Stomach (tissue), 9 donors: Measurements from ENCODE around the gene RFX4. TPM values are rescaled to one million over a fixed set of nuclear protein-coding genes. Genes with fewer than 3 reads are reported as not detected.
A peak's percentile ranks its signal among the peaks of the same experiment; 100 is the strongest.

ENCODE experiments used
- DNase-seq, 2 donors: peaks; one replicate each; pipeline versions ENCODE4 v3.0.0 to v3.0.0-alpha.2; 2013 to 2019
- H3K27ac ChIP-seq, 5 donors: fragments of 200-600 bp in 4 of 5; sonication (generic) in 4 of 5; one replicate each; pipeline ENCODE4 v1.5.1; 2013 to 2019; ENCODE audit warnings: mild to moderate bottlenecking in 1 of 5, moderate library complexity in 1 of 5
- H3K27me3 ChIP-seq, 3 donors: fragments of 200-600 bp; sonication (generic); one replicate each; pipeline ENCODE4 v1.5.1; 2017 to 2019; ENCODE audit warnings: mixed run types in 1 of 3
- H3K36me3 ChIP-seq, 4 donors: fragments of 200-600 bp; sonication (generic); 1 replicate in 3 of 4; 2 replicates in 1 of 4; pipeline ENCODE4 v1.5.1; 2016 to 2019
- H3K4me1 ChIP-seq, 4 donors: fragments of 200-600 bp; sonication (generic); one replicate each; pipeline ENCODE4 v1.5.1; 2016 to 2019
- H3K4me3 ChIP-seq, 4 donors: fragments of 200-600 bp; sonication (generic) in 3 of 4; one replicate each; pipeline ENCODE4 v1.5.1; 2016 to 2019; ENCODE audit warnings: mild to moderate bottlenecking in 1 of 4
- H3K9me3 ChIP-seq, 4 donors: fragments of 200-600 bp; sonication (generic); one replicate each; pipeline ENCODE4 v1.5.1; 2016 to 2019
- CTCF ChIP-seq, 7 experiments: fragments of 450-650 bp in 4 of 7; fragments of 200-600 bp in 3 of 7; sonication (generic) in 3 of 7; IDR thresholded peaks; one replicate each; pipeline ENCODE4 v1.5.1; 2016 to 2019; ENCODE audit warnings: antibody characterized with exemption in 7 of 7, control low read depth in 2 of 7, mild to moderate bottlenecking in 1 of 7
- EP300 ChIP-seq: sonication (generic); formaldehyde crosslinking; IDR thresholded peaks from one replicate; pipeline ENCODE4 v1.6.1; 2017; ENCODE audit warnings: antibody characterized with exemption
- POLR2A ChIP-seq, 4 donors: fragments of 450-650 bp; IDR thresholded peaks; one replicate each; pipeline ENCODE4 v1.6.1; 2016; ENCODE audit warnings: antibody characterized with exemption in 4 of 4, control low read depth in 2 of 4, mild to moderate bottlenecking in 1 of 4, moderate library complexity in 1 of 4
- POLR2AphosphoS5 ChIP-seq, 3 donors: sonication (generic); formaldehyde crosslinking; IDR thresholded peaks; one replicate each; pipeline ENCODE4 v1.6.1; 2016; ENCODE audit warnings: antibody characterized with exemption in 3 of 3
- WGBS, 5 donors: extraction: QIAGEN DNeasy Blood & Tissue Kit in 3 of 5; methylation state at CpG; one replicate each; pipeline versions ENCODE4 v1.1.5 to v1.1.7; 2013 to 2018; 5-methylcytosine and 5-hydroxymethylcytosine counted together
- intact Hi-C: fragments of 100-400 bp; cut with DNase I; formaldehyde crosslinking; loops from one replicate; pipeline ENCODE4 v1.15.1; 2023; ENCODE audit warnings: low total_unique reads
- polyA plus RNA-seq, 3 donors: library from polyadenylated mRNA; stranded (reverse); fragments of 200-250 nt; gene quantifications; one replicate each; pipeline ENCODE4 v1.2.3, GENCODE V29; 2013
- total RNA-seq, 5 donors: library from RNA; depleted of rRNA; stranded (reverse); fragments of >200 nt; gene quantifications; one replicate each; pipeline versions ENCODE4 v1.1.0 to v1.2.3, GENCODE V29; 2014 to 2016
- donor health status: healthy with polysubstance abuse.
- donor health status: Bipolar disorder and iron deficiency.
- donor health status: healthy.

RFX4 gene
- total and polyA plus RNA-seq, 8 donors = not detected

GRCh38 chr12:106584104-106585064, 1.6 kb downstream of the RFX4 start:
- H3K27me3 ChIP-seq = peaks cover 48 to 100% (median 100%) of the 10 kb centered on the region in 3 donors
- no peak overlapping the region for H3K27ac ChIP-seq
- H3K36me3 ChIP-seq = no peaks in the 10 kb centered on the region
- peak in 1 of 2 donors; percentile 27 for DNase-seq
- H3K4me1 ChIP-seq = peaks cover 42 to 74% (median 59%) of the 10 kb centered on the region in 4 donors
- H3K9me3 ChIP-seq = no peaks in the 10 kb centered on the region
- TF ChIP-seq CTCF (IDR thresholded peaks at IDR 0.05) (no peak), EP300 (no peak), POLR2AphosphoS5 (IDR thresholded peaks at IDR 0.05) (no peak), POLR2A (IDR thresholded peaks at IDR 0.05) (no peak)
- intact Hi-C loops = no loop called here
- H3K4me3 ChIP-seq = peak overlapping the region in 3 of 4 donors; percentile 37 to 51 (median 45)
- WGBS, 5 donors = 4 to 5% (median 5%) methylated on average over 36 to 41 of the region's 41 CpGs

- WGBS, 5 donors = 3 to 12% (median 4%) methylated on average over 17 of the region's 17 CpGs
- TF ChIP-seq CTCF (IDR thresholded peaks at IDR 0.05) = no peak
- no peak for TF ChIP-seq POLR2A (IDR thresholded peaks at IDR 0.05)
- TF ChIP-seq EP300 = no peak
- TF ChIP-seq POLR2AphosphoS5 (IDR thresholded peaks at IDR 0.05) = no peak
- Histone ChIP-seq H3K36me3 (no peaks in the 10 kb centered on the region), H3K9me3 (no peaks in the 10 kb centered on the region), H3K27ac (no peak overlapping the region), H3K27me3 (peaks cover 42 to 100% (median 100%) of the 10 kb centered on the region in 3 donors), H3K4me1 (peaks cover 42 to 74% (median 59%) of the 10 kb centered on the region in 4 donors), H3K4me3 (no peak overlapping the region)
- intact Hi-C loops = no loop called here
- no peak for DNase-seq
These were observed 2.3 kb downstream of the RFX4 start for GRCh38 chr12:106585105-106585520.

GRCh38 chr12:106585521-106586277, 2.9 kb downstream of the RFX4 start:
- Histone ChIP-seq H3K27ac (no peak overlapping the region), H3K36me3 (no peaks in the 10 kb centered on the region), H3K4me1 (peaks cover 39 to 69% (median 58%) of the 10 kb centered on the region in 4 donors), H3K9me3 (no peaks in the 10 kb centered on the region), H3K27me3 (peaks cover 36 to 100% (median 94%) of the 10 kb centered on the region in 3 donors), H3K4me3 (peak overlapping the region in 2 of 4 donors; percentile 6 to 18)
- no peak for TF ChIP-seq CTCF (IDR thresholded peaks at IDR 0.05)
- TF ChIP-seq POLR2AphosphoS5 (IDR thresholded peaks at IDR 0.05) = no peak
- TF ChIP-seq EP300 = no peak
- no peak for TF ChIP-seq POLR2A (IDR thresholded peaks at IDR 0.05)
- 2 to 6% (median 4%) methylated on average over 27 to 63 of the region's 63 CpGs for WGBS, 5 donors
- peak in 1 of 2 donors; percentile 34 for DNase-seq
- intact Hi-C loops = no loop called here

GRCh38 chr12:106586278-106586802, 3.5 kb downstream of the RFX4 start:
- no peak for TF ChIP-seq POLR2A (IDR thresholded peaks at IDR 0.05)
- no peak for TF ChIP-seq EP300
- no peak for TF ChIP-seq CTCF (IDR thresholded peaks at IDR 0.05)
- TF ChIP-seq POLR2AphosphoS5 (IDR thresholded peaks at IDR 0.05) = no peak
- WGBS, 5 donors = 2% methylated on average over 31 to 35 of the region's 35 CpGs
- Histone ChIP-seq H3K27me3 (peaks cover 32 to 96% (median 87%) of the 10 kb centered on the region in 3 donors), H3K4me1 (peaks cover 33 to 63% (median 52%) of the 10 kb centered on the region in 4 donors), H3K27ac (no peak overlapping the region), H3K9me3 (no peaks in the 10 kb centered on the region), H3K36me3 (no peaks in the 10 kb centered on the region), H3K4me3 (peak overlapping the region in 2 of 4 donors; percentile 6 to 18)
- DNase-seq = peak in 1 of 2 donors; percentile 13
- intact Hi-C loops = no loop called here
